ENCODE results near the gene ASZ1.

ASZ1 gene

GRCh38 chr7:117389871-117390270 lies 37.4 kb downstream of the ASZ1 start:
- TF ChIP-seq CTCF (IDR thresholded peaks at IDR 0.05; ENCODE audit: control insufficient read depth, extremely low read depth, insufficient read depth): no peak
- no peak overlapping the region for H3K4me3 ChIP-seq (ENCODE audit: low read depth, low read length)
- DNase-seq (ENCODE audit: low read depth): no peak

GRCh38 chr7:117386110-117386706 lies 41.1 kb downstream of the ASZ1 start:
- TF ChIP-seq CTCF (IDR thresholded peaks at IDR 0.05; ENCODE audit: control insufficient read depth, extremely low read depth, insufficient read depth): no peak
- H3K4me3 ChIP-seq (ENCODE audit: low read depth, low read length): no peak overlapping the region
- DNase-seq (ENCODE audit: low read depth): peak; percentile 74

- no peak for DNase-seq (ENCODE audit: low read depth)
- peak; percentile 40; the same call in 1 of the 2 replicates for TF ChIP-seq CTCF (IDR thresholded peaks at IDR 0.05; ENCODE audit: control insufficient read depth, extremely low read depth, insufficient read depth)
Measured at GRCh38 chr7:117385363-117386109, 41.8 kb downstream of the ASZ1 start.

GRCh38 chr7:117384688-117385362 lies 42.5 kb downstream of the ASZ1 start:
- H3K4me3 ChIP-seq (ENCODE audit: low read depth, low read length): no peak overlapping the region; the same call in 1 of the 2 replicates
- no peak for TF ChIP-seq CTCF (IDR thresholded peaks at IDR 0.05; ENCODE audit: control insufficient read depth, extremely low read depth, insufficient read depth)
- DNase-seq (ENCODE audit: low read depth): peak; percentile 99

More at GRCh38 chr7:117385363-117386109, 41.8 kb downstream of the ASZ1 start:
- no peak overlapping the region for H3K4me3 ChIP-seq (ENCODE audit: low read depth, low read length)

- no peak overlapping the region for H3K4me3 ChIP-seq (ENCODE audit: low read depth, low read length)
- TF ChIP-seq CTCF (IDR thresholded peaks at IDR 0.05; ENCODE audit: control insufficient read depth, extremely low read depth, insufficient read depth): no peak
- DNase-seq (ENCODE audit: low read depth): no peak
Measured at GRCh38 chr7:117383483-117384189, 43.7 kb downstream of the ASZ1 start.

GRCh38 chr7:117383046-117383445 lies 44.2 kb downstream of the ASZ1 start:
- no peak for DNase-seq (ENCODE audit: low read depth)
- TF ChIP-seq CTCF (IDR thresholded peaks at IDR 0.05; ENCODE audit: control insufficient read depth, extremely low read depth, insufficient read depth): no peak
- H3K4me3 ChIP-seq (ENCODE audit: low read depth, low read length): no peak overlapping the region

Data from LNCaP clone FGC (cell line).